Ascending aorta (tissue), 2 donors: Measurements from ENCODE around the gene AHCYL1. TPM values are rescaled to one million over a fixed set of nuclear protein-coding genes. Genes with fewer than 3 reads are reported as not detected.

Experiments
- DNase-seq, 2 donors: peaks; one replicate each; pipeline ENCODE4 v3.0.0-alpha.2; 2019; ENCODE audit warnings: low spot score in 2 of 2
- H3K27ac ChIP-seq, 2 donors: fragments of 200-600 bp; sonication (generic); one replicate each; pipeline ENCODE4 v1.5.1; 2016 to 2017; ENCODE audit warnings: mild to moderate bottlenecking in 1 of 2
- H3K27me3 ChIP-seq: fragments of 200-600 bp; sonication (generic); one replicate; pipeline ENCODE4 v1.5.1; 2017
- H3K36me3 ChIP-seq, 2 donors: fragments of 200-600 bp; sonication (generic); one replicate each; pipeline ENCODE4 v1.5.1; 2016
- H3K4me1 ChIP-seq, 2 donors: fragments of 200-600 bp; sonication (generic); one replicate each; pipeline ENCODE4 v1.5.1; 2016 to 2017; ENCODE audit warnings: mild to moderate bottlenecking in 1 of 2
- H3K4me3 ChIP-seq, 2 donors: fragments of 200-600 bp; sonication (generic); one replicate each; pipeline ENCODE4 v1.5.1; 2016 to 2017; ENCODE audit warnings: mild to moderate bottlenecking in 1 of 2
- H3K9me3 ChIP-seq, 2 donors: fragments of 200-600 bp; sonication (generic); one replicate each; pipeline ENCODE4 v1.5.1; 2016
- intact Hi-C: fragments of 100-400 bp; cut with DNase I; formaldehyde crosslinking; loops from one replicate; pipeline ENCODE4 v1.15.1; 2023
- total RNA-seq: library from RNA; depleted of rRNA; stranded (reverse); fragments of >200 nt; gene quantifications from one replicate; pipeline ENCODE4 v1.1.0, GENCODE V29; 2016
- TF ChIP-seq, protein P1 (sequence below), 3 experiments: fragments of 200-600 bp in 2 of 3; fragments of 450-650 bp in 1 of 3; sonication (generic) in 2 of 3; IDR thresholded peaks; one replicate each; pipeline ENCODE4 v1.5.1; 2016 to 2019; ENCODE audit warnings: antibody characterized with exemption in 3 of 3, mild to moderate bottlenecking in 1 of 3, moderate library complexity in 1 of 3

AHCYL1 gene
- total RNA-seq, 1 donor from 2014 or later: 49.1 TPM

DNA sequence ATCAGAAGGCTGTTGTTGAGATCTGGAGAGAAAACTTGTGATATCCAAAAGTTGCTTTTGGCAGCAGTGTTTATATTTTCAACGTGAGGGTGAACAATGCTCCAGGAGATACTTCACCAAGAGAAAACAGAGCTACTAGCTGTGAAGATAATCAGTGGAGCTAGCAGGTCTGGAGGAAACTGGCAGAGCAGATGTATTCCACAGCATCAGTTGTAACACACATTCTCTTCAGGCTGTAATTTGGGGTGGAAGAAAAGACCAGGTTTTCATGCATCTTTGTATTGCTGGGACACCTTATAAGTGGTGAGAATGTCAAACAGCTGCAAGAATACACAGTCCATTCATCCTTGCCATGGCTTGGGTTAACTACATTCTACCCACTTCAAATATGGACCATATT, 22.0 kb downstream of the AHCYL1 start:
- Histone ChIP-seq H3K4me1 (peaks cover 0 to 18% of the 10 kb centered on the region in 2 donors), H3K27ac (no peak overlapping the region)
- intact Hi-C loops: no loop called here

GRCh38 chr1:110007046-110007830, 22.7 kb downstream of the AHCYL1 start:
- Histone ChIP-seq H3K4me1 (peaks cover 0 to 18% of the 10 kb centered on the region in 2 donors), H3K27me3 (no peaks in the 10 kb centered on the region), H3K9me3 (no peaks in the 10 kb centered on the region), H3K36me3 (peaks cover 31 to 36% of the 10 kb centered on the region in 2 donors), H3K4me3 (no peak overlapping the region), H3K27ac (no peak overlapping the region)
- TF ChIP-seq, protein P1, sequence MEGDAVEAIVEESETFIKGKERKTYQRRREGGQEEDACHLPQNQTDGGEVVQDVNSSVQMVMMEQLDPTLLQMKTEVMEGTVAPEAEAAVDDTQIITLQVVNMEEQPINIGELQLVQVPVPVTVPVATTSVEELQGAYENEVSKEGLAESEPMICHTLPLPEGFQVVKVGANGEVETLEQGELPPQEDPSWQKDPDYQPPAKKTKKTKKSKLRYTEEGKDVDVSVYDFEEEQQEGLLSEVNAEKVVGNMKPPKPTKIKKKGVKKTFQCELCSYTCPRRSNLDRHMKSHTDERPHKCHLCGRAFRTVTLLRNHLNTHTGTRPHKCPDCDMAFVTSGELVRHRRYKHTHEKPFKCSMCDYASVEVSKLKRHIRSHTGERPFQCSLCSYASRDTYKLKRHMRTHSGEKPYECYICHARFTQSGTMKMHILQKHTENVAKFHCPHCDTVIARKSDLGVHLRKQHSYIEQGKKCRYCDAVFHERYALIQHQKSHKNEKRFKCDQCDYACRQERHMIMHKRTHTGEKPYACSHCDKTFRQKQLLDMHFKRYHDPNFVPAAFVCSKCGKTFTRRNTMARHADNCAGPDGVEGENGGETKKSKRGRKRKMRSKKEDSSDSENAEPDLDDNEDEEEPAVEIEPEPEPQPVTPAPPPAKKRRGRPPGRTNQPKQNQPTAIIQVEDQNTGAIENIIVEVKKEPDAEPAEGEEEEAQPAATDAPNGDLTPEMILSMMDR (IDR thresholded peaks at IDR 0.05): no peak
- intact Hi-C loops: no loop called here
- no peak for DNase-seq

More for the DNA sequence above, 22.0 kb downstream of the AHCYL1 start:
- peaks cover 26 to 29% of the 10 kb centered on the region in 2 donors for H3K36me3 ChIP-seq
- H3K4me3 ChIP-seq: no peak overlapping the region
- H3K27me3 ChIP-seq: no peaks in the 10 kb centered on the region
- H3K9me3 ChIP-seq: no peaks in the 10 kb centered on the region
- no peak for DNase-seq
- TF ChIP-seq, protein P1 (IDR thresholded peaks at IDR 0.05): no peak

GRCh38 chr1:110008971-110009565, 24.5 kb downstream of the AHCYL1 start:
- H3K4me3 ChIP-seq: no peak overlapping the region
- no peak overlapping the region for H3K27ac ChIP-seq
- H3K36me3 ChIP-seq: peaks cover 43 to 54% of the 10 kb centered on the region in 2 donors
- intact Hi-C loops: no loop called here
- no peak for DNase-seq
- H3K9me3 ChIP-seq: no peaks in the 10 kb centered on the region
- H3K27me3 ChIP-seq: no peaks in the 10 kb centered on the region
- peaks cover 0 to 16% of the 10 kb centered on the region in 2 donors for H3K4me1 ChIP-seq
- TF ChIP-seq, protein P1 (IDR thresholded peaks at IDR 0.05): no peak

- intact Hi-C loops: no loop called here
- Histone ChIP-seq H3K36me3 (peaks cover 64 to 75% of the 10 kb centered on the region in 2 donors), H3K9me3 (no peaks in the 10 kb centered on the region), H3K4me1 (peaks cover 0 to 2% of the 10 kb centered on the region in 2 donors), H3K27me3 (no peaks in the 10 kb centered on the region), H3K27ac (no peak overlapping the region), H3K4me3 (no peak overlapping the region)
- no peak for DNase-seq
- TF ChIP-seq, protein P1 (IDR thresholded peaks at IDR 0.05): peak in 2 of 3 experiments; percentile 10 to 25
Observed at GRCh38 chr1:110011527-110012041, 27.0 kb downstream of the AHCYL1 start.

GRCh38 chr1:110012100-110012780, 27.7 kb downstream of the AHCYL1 start:
- H3K9me3 ChIP-seq: no peaks in the 10 kb centered on the region
- H3K27me3 ChIP-seq: no peaks in the 10 kb centered on the region
- H3K4me1 ChIP-seq: no peaks in the 10 kb centered on the region
- H3K27ac ChIP-seq: no peak overlapping the region
- TF ChIP-seq, protein P1 (IDR thresholded peaks at IDR 0.05): no peak
- H3K36me3 ChIP-seq: peaks cover 71 to 82% of the 10 kb centered on the region in 2 donors
- intact Hi-C loops: no loop called here
- no peak overlapping the region for H3K4me3 ChIP-seq
- DNase-seq: no peak
